CD4-positive, alpha-beta memory T cell (primary cell): ENCODE data around the gene NEAT1. TPM values are rescaled to one million over a fixed set of nuclear protein-coding genes. Genes with fewer than 3 reads are reported as not detected.
A peak's percentile ranks its signal among the peaks of the same experiment; 100 is the strongest.

Experiments used
- CTCF ChIA-PET: fragments of 350-600 bp; sonication (Branson Sonifier 250); formaldehyde crosslinking; loops from one replicate; lab custom pipeline; 2021; ENCODE audit warnings: inconsistent platforms; ENCODE audit not compliant: partially characterized antibody; lab: Charles Lee
- POLR2A ChIA-PET: fragments of 350-600 bp; sonication (Branson Sonifier 250); formaldehyde crosslinking; loops from one replicate; lab custom pipeline; 2021; ENCODE audit not compliant: partially characterized antibody; lab: Charles Lee
- DNase-seq, 5 donors: peaks; one replicate each; pipeline versions ENCODE4 v3.0.0 to v3.0.0-alpha.2; 2020 to 2022; ENCODE audit warnings: mixed read lengths in 1 of 5
- H3K27ac ChIP-seq: one replicate; pipeline ENCODE4 v1.7.0; 2013; ENCODE audit warnings: low read depth, low read length
- H3K27me3 ChIP-seq: 2 replicates; pipeline ENCODE4 v1.7.0; 2013; ENCODE audit warnings: mild to moderate bottlenecking, low read length, moderate library complexity; ENCODE audit not compliant: insufficient read depth
- H3K36me3 ChIP-seq: 2 replicates; pipeline ENCODE4 v1.7.0; 2013; ENCODE audit warnings: mild to moderate bottlenecking, low read length, moderate library complexity; ENCODE audit not compliant: insufficient read depth
- H3K4me1 ChIP-seq: 2 replicates; pipeline ENCODE4 v1.7.0; 2013; ENCODE audit warnings: mild to moderate bottlenecking, low read length, moderate library complexity; ENCODE audit not compliant: insufficient read depth
- H3K4me3 ChIP-seq, 2 donors: one replicate each; pipeline ENCODE4 v1.7.0; 2013; ENCODE audit warnings: low read length in 2 of 2, mild to moderate bottlenecking in 1 of 2
- H3K9me3 ChIP-seq, 2 donors: one replicate each; pipeline ENCODE4 v1.7.0; 2013; ENCODE audit warnings: low read length in 2 of 2, control low read depth in 1 of 2; ENCODE audit not compliant: control insufficient read depth in 1 of 2
- H3K27ac Mint-ChIP-seq, 7 donors: one replicate each; pipeline ENCODE4 v1.8.0; 2020 to 2021; ENCODE audit warnings: mixed read lengths in 7 of 7, mild to moderate bottlenecking in 6 of 7, inconsistent platforms in 3 of 7, moderate library complexity in 3 of 7
- H3K27me3 Mint-ChIP-seq, 2 donors: one replicate each; pipeline ENCODE4 v1.8.0; 2020 to 2021; ENCODE audit warnings: mixed read lengths in 2 of 2
- H3K36me3 Mint-ChIP-seq, 2 donors: one replicate each; pipeline ENCODE4 v1.8.0; 2020 to 2021; ENCODE audit warnings: mixed read lengths in 2 of 2, inconsistent platforms in 1 of 2, mild to moderate bottlenecking in 1 of 2
- H3K4me1 Mint-ChIP-seq, 4 donors: one replicate each; pipeline ENCODE4 v1.8.0; 2020 to 2021; ENCODE audit warnings: mixed read lengths in 4 of 4, mild to moderate bottlenecking in 1 of 4
- H3K4me3 Mint-ChIP-seq, 8 donors: one replicate each; pipeline ENCODE4 v1.8.0; 2020 to 2021; ENCODE audit warnings: mixed read lengths in 8 of 8, mild to moderate bottlenecking in 7 of 8, moderate library complexity in 6 of 8, inconsistent platforms in 3 of 8
- H3K9me3 Mint-ChIP-seq, 8 donors: one replicate each; pipeline ENCODE4 v1.8.0; 2020 to 2021; ENCODE audit warnings: mixed read lengths in 8 of 8, mild to moderate bottlenecking in 5 of 8, inconsistent platforms in 3 of 8, moderate library complexity in 1 of 8
- intact Hi-C: fragments of 100-400 bp; cut with micrococcal nuclease; formaldehyde crosslinking; loops from one replicate; pipeline ENCODE4 v1.15.1; 2023
- polyA plus RNA-seq, 2 donors: library from polyadenylated mRNA; unstranded; fragments of 300-500 nt; fragmentation: Illumina TruSeq; gene quantifications; one replicate each; pipeline ENCODE4 v1.2.3, GENCODE V29; 2021
- total RNA-seq, 2 experiments: library from RNA; stranded (reverse); gene quantifications; one replicate each; pipeline ENCODE4 v1.2.3, GENCODE V29; 2021

NEAT1 gene
- total and polyA plus RNA-seq, 4 experiments from 2014 or later: 2.3 to 687 (median 344) TPM

- peak; percentile 69 to 84 (median 74) for DNase-seq
These were observed 3.6 kb downstream of the NEAT1 start for GRCh38 chr11:65425971-65426838.

GRCh38 chr11:65426839-65427690 lies 4.5 kb downstream of the NEAT1 start:
- Mint-ChIP-seq H3K4me3 (peak overlapping the region; percentile 92 to 97 (median 95)), H3K27ac (peak overlapping the region; percentile 93 to 100 (median 97)), H3K4me1 (peaks cover 50 to 83% (median 55%) of the 10 kb centered on the region in 4 donors), H3K36me3 (peaks cover 55 to 58% of the 10 kb centered on the region in 2 donors), H3K27me3 (peaks cover 0 to 2% of the 10 kb centered on the region in 2 donors), H3K9me3 (peaks cover 0 to 9% (median 2%) of the 10 kb centered on the region in 8 donors)
- ChIA-PET POLR2A (interaction anchor here (1.5 to 22.2 kb wide), 7 partner anchors 9 to 145 kb away, joined by 3 to 3839 read pairs (median 446); partner anchors contain the start of genes FAM89B, FRMD8, MALAT1 and NEAT1), CTCF (no interaction called here)
- Histone ChIP-seq H3K27me3 (no peaks in the 10 kb centered on the region), H3K9me3 (no peaks in the 10 kb centered on the region), H3K4me3 (peak overlapping the region; percentile 95 to 99), H3K36me3 (peaks cover 19% of the 10 kb centered on the region), H3K27ac (peak overlapping the region; percentile 98), H3K4me1 (peaks cover 58% of the 10 kb centered on the region)
- intact Hi-C loops: loop anchor here (5.0 kb wide), 1 partner anchor 145 kb away; the partner anchor contains the start of genes FAM89B and ZNRD2
- DNase-seq: peak; percentile 28 to 69 (median 33)

More at GRCh38 chr11:65425971-65426838, 3.6 kb downstream of the NEAT1 start:
- peaks cover 19% of the 10 kb centered on the region for H3K36me3 ChIP-seq
- ChIA-PET POLR2A (interaction anchor here (1.1 to 22.2 kb wide), 14 partner anchors 8 to 151 kb away, joined by 3 to 3839 read pairs (median 41); partner anchors contain the start of genes DPF2, EHBP1L1, FAM89B and FRMD8), CTCF (interaction anchor here (2.2 to 12.6 kb wide), 2 partner anchors 9 to 73 kb away, joined by 14 to 192 read pairs; partner anchors contain the start of gene MALAT1)
- H3K27me3 Mint-ChIP-seq: peaks cover 0 to 4% of the 10 kb centered on the region in 2 donors
- H3K4me3 Mint-ChIP-seq: peak overlapping the region; percentile 92 to 97 (median 95)
- peaks cover 50% of the 10 kb centered on the region for H3K4me1 ChIP-seq
- intact Hi-C loops: loop anchor here (1.0 to 5.0 kb wide), 3 partner anchors 10 to 146 kb away; partner anchors contain the start of genes FAM89B and ZNRD2
- peaks cover 0 to 9% (median 2%) of the 10 kb centered on the region in 8 donors for H3K9me3 Mint-ChIP-seq
- H3K4me3 ChIP-seq: peak overlapping the region; percentile 95 to 99
- peak overlapping the region; percentile 98 for H3K27ac ChIP-seq
- no peaks in the 10 kb centered on the region for H3K9me3 ChIP-seq
- no peaks in the 10 kb centered on the region for H3K27me3 ChIP-seq
- H3K36me3 Mint-ChIP-seq: peaks cover 58% of the 10 kb centered on the region in 2 donors
- H3K27ac Mint-ChIP-seq: peak overlapping the region; percentile 93 to 100 (median 97)
- peaks cover 42 to 83% (median 47%) of the 10 kb centered on the region in 4 donors for H3K4me1 Mint-ChIP-seq

DNA sequence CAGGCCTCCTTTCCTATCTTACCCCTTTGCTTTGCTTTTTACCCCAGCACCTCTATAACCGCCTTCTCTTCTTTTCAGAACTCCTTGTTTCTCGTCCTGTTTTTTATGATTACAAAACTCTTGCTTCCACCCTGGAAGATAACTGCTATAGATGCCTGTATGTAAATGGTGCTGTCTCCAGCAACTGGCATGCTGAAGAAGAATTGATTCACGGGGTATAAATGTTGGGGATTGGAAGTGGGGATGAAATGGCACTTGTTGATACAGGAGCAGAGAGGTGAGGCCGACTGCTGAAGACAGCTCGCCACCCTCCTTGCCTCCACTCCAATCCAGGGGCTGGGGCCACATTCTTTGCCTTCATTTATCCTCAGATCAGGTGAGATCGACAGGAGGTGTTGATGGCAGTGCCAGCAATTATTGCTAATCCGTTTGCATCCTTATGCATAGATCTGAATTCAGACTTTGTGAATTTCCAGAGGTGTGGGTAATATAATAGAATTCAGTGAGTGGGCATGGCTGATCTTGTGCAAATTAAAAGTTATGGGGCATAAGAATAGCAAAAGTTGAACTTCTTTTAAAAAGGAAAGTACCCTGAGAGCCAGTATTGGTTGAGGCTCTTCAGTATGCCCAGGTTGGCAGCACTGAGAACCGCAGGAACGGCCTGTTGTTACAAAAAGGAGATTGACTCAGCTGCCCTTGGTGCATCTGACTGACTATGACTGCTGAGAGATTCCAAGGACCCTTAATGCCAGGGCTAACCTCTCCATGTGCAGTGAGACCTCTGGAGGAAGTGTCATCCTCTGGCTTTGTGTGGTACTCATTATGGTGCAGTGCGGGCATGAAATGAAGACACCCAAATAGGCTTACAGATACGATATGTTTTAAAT lies 5.3 kb downstream of the NEAT1 start:
- DNase-seq: peak; percentile 31 to 74 (median 35)
- intact Hi-C loops: loop anchor here (5.0 kb wide), 1 partner anchor 144 kb away; the partner anchor contains the start of genes FAM89B and ZNRD2
- CTCF ChIA-PET: no interaction called here
- Mint-ChIP-seq H3K4me3 (peak overlapping the region; percentile 92 to 97 (median 95)), H3K36me3 (peaks cover 51 to 55% of the 10 kb centered on the region in 2 donors), H3K27ac (peak overlapping the region; percentile 93 to 100 (median 97)), H3K27me3 (no peaks in the 10 kb centered on the region), H3K9me3 (peaks cover 0 to 3% (median 0%) of the 10 kb centered on the region in 8 donors), H3K4me1 (peaks cover 55 to 86% (median 63%) of the 10 kb centered on the region in 4 donors)
- POLR2A ChIA-PET: interaction anchor here (8.9 to 22.2 kb wide), 5 partner anchors 10 to 71 kb away, joined by 224 to 3839 read pairs (median 524); partner anchors contain the start of genes FRMD8, MALAT1, NEAT1 and SLC25A45
- peaks cover 67% of the 10 kb centered on the region for H3K4me1 ChIP-seq
- peak overlapping the region; percentile 98 for H3K27ac ChIP-seq
- H3K36me3 ChIP-seq: peaks cover 19% of the 10 kb centered on the region
- no peaks in the 10 kb centered on the region for H3K9me3 ChIP-seq
- peak overlapping the region; percentile 95 to 99 for H3K4me3 ChIP-seq
- no peaks in the 10 kb centered on the region for H3K27me3 ChIP-seq

DNA sequence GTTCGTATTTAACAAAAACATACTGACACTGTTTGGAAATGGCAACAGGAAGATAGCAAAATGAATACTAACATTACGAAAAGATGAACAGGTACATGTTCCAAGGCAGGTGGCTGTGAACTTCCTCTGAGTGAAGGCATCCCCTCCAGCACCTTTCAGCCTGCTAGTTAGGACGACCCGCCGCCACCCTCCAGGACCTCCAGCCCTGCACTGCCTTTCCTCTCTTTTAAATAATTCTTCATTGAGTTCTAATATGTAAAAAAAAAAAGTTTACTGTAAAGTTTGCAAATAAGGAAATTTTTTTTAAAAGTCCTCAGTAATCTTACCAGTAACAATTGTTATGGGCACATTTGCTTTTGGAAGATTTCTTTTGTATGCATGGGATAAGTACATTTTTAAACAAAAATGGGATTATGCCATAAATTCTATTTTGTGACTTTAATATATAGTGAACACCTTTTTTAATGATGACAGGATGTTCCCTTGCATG lies 6.0 kb downstream of the NEAT1 start:
- Histone ChIP-seq H3K27ac (peak overlapping the region; percentile 98), H3K9me3 (no peaks in the 10 kb centered on the region), H3K27me3 (no peaks in the 10 kb centered on the region), H3K4me3 (peak overlapping the region; percentile 95 to 99), H3K36me3 (peaks cover 16% of the 10 kb centered on the region), H3K4me1 (peaks cover 72% of the 10 kb centered on the region)
- H3K27me3 Mint-ChIP-seq: no peaks in the 10 kb centered on the region
- peaks cover 52% of the 10 kb centered on the region in 2 donors for H3K36me3 Mint-ChIP-seq
- peaks cover 60 to 91% (median 67%) of the 10 kb centered on the region in 4 donors for H3K4me1 Mint-ChIP-seq
- POLR2A ChIA-PET: interaction anchor here (8.9 to 22.2 kb wide), 5 partner anchors 11 to 70 kb away, joined by 224 to 3839 read pairs (median 524); partner anchors contain the start of genes FRMD8, MALAT1, NEAT1 and SLC25A45
- H3K27ac Mint-ChIP-seq: peak overlapping the region; percentile 93 to 100 (median 97)
- intact Hi-C loops: loop anchor here (5.0 kb wide), 1 partner anchor 144 kb away; the partner anchor contains the start of genes FAM89B and ZNRD2
- peaks cover 0 to 2% (median 0%) of the 10 kb centered on the region in 8 donors for H3K9me3 Mint-ChIP-seq
- CTCF ChIA-PET: interaction anchor here (0.9 to 2.6 kb wide), 3 partner anchors 11 to 74 kb away, joined by 3 to 37 read pairs (median 3); no protein-coding TSS in a partner anchor
- DNase-seq: no peak
- H3K4me3 Mint-ChIP-seq: peak overlapping the region; percentile 92 to 97 (median 95)

- H3K9me3 ChIP-seq: no peaks in the 10 kb centered on the region
- peak overlapping the region; percentile 98 for H3K27ac ChIP-seq
- POLR2A ChIA-PET: interaction anchor here (8.9 to 22.2 kb wide), 5 partner anchors 11 to 69 kb away, joined by 224 to 3839 read pairs (median 524); partner anchors contain the start of genes FRMD8, MALAT1, NEAT1 and SLC25A45
- DNase-seq: peak in 1 of 5 donors; percentile 26
- intact Hi-C loops: loop anchor here (5.0 kb wide), 1 partner anchor 143 kb away; the partner anchor contains the start of genes FAM89B and ZNRD2
- Mint-ChIP-seq H3K27ac (peak overlapping the region; percentile 93 to 100 (median 97)), H3K4me1 (peaks cover 62 to 93% (median 69%) of the 10 kb centered on the region in 4 donors), H3K9me3 (peaks cover 0 to 2% (median 0%) of the 10 kb centered on the region in 8 donors), H3K36me3 (peaks cover 46 to 49% of the 10 kb centered on the region in 2 donors), H3K4me3 (peak overlapping the region; percentile 88 to 97 (median 95)), H3K27me3 (no peaks in the 10 kb centered on the region)
- H3K4me1 ChIP-seq: peaks cover 76% of the 10 kb centered on the region
- no peaks in the 10 kb centered on the region for H3K27me3 ChIP-seq
- peaks cover 14% of the 10 kb centered on the region for H3K36me3 ChIP-seq
- H3K4me3 ChIP-seq: peak overlapping the region; percentile 19 to 59
- CTCF ChIA-PET: interaction anchor here (0.9 to 2.6 kb wide), 3 partner anchors 11 to 74 kb away, joined by 3 to 37 read pairs (median 3); no protein-coding TSS in a partner anchor
These were observed 6.6 kb downstream of the NEAT1 start for GRCh38 chr11:65429068-65429681.
